Astrocyte (in vitro differentiated cells and primary cell): ENCODE results near the gene CDKN2AIP.

ENCODE experiments used
- CTCF ChIP-seq: IDR thresholded peaks from 2 replicates; pipeline ENCODE4 v1.5.1; 2011; ENCODE audit warnings: low read depth, mild to moderate bottlenecking, inconsistent platforms, low read length, moderate library complexity; ENCODE audit not compliant: insufficient read depth
- EZH2 ChIP-seq: IDR thresholded peaks from 2 replicates; pipeline ENCODE4 v1.6.1; 2012; ENCODE audit warnings: mild to moderate bottlenecking, low read length, inconsistent platforms; ENCODE audit not compliant: insufficient read depth

- TF ChIP-seq CTCF (no peak), EZH2 (no peak)
Observed at GRCh38 chr4:183411291-183411861, 33.1 kb upstream of the CDKN2AIP start.
